Measurements from ENCODE around the gene TMEM101.

DNA sequence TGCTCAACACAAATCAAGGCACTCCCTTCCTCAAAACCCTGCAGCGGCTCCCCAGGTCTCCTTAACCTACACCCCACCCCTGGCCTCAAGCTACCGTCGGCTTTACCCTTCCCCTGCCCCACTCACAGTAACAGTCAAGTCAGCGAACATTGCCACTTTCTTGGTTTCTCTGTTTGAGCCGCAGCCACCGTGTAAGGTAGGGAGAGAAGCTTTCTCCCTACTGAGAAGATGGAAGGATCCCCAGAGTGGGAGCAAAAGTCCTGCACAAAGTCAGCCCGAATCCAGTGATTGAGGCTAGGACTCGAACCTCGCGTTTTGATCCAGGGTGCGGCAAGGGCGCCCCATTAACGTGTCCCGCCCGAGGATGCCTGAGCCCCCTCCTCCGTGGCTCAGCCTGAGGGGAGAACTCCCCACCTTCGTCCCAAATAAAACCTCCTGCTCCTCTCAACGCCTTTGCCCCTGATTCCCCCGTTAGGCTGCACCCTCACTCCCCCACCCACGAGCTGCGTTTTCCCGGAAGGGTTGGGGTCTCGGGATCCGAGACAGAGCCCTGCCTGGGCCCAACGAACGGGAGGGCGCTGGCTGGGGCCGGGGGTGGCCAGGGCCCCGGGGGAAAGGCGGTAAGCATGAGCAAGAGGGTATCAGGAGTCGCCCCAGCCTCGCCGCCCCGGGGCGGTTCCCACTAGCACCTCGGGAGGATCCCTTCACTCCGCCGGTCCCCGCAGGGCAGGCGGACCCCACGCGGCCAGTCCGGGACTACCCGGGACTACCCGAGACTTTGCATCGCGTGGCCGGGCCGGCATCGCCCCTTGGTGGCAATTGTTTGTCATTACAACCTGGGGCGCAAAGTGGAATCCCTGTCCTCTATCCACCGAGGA, 20.3 kb downstream of the TMEM101 start:
- no peak for TF ChIP-seq POLR2AphosphoS5 (IDR thresholded peaks at IDR 0.05; ENCODE audit: insufficient read depth, low read depth, low read length)
- TF ChIP-seq CTCF (IDR thresholded peaks at IDR 0.05; ENCODE audit: extremely low read depth in 1 of 2, insufficient read depth in 1 of 2, low read depth in 1 of 2, low read length in 2 of 2): peak; percentile 80 to 89
- TF ChIP-seq MYC (IDR thresholded peaks at IDR 0.05; ENCODE audit: low read depth, low read length): peak; percentile 16
- TF ChIP-seq EZH2 (IDR thresholded peaks at IDR 0.05; ENCODE audit: borderline replicate concordance, low read depth, low read length, severe bottlenecking): no peak
- TF ChIP-seq JUN (IDR thresholded peaks at IDR 0.05; ENCODE audit: borderline replicate concordance, insufficient read depth, insufficient read length, low read depth): no peak
- no peak for TF ChIP-seq MAX (IDR thresholded peaks at IDR 0.05; ENCODE audit: insufficient read depth, insufficient read length)
- no peak for TF ChIP-seq POLR2A (IDR thresholded peaks at IDR 0.05; ENCODE audit: low read depth, low read length)

Measured in endothelial cell of umbilical vein (primary cell).